ENCODE measurements around the gene DCX. TPM values are rescaled to one million over a fixed set of nuclear protein-coding genes. Genes with fewer than 3 reads are reported as not detected.

DCX gene
- total RNA-seq, 4 donors from 2014 or later, result not detected

DNA sequence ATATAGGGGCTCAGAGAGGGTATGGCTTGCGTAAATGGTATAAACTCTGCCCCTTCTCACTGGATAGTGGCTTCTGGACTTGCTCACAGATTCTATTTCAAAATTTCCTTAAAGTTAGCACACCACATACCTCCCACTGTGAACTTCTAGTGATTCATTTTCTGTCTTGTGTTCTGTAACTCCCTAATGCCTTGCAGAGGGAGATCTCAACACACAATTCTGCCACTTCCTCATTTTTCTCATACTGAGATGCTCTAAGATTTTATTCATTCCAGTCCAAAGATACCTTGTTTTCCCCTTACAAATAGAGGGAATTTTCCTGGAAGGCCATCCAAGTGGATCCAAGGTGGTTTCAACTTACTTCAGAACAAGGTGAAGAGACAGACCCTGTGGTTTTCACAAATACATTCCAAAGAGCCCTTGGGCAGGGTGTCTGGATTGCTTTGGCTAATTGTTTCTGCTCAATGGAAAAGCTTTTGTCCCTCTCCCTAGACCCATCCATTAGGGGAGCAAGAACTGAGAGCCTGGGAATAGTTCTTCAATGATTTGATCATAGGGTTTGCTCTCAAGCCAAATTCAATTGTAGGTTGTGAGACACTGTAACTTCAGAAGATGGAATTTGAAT, 89.6 kb downstream of the DCX start:
- no peak for TF ChIP-seq CTCF (IDR thresholded peaks at IDR 0.05; ENCODE audit: low read depth)

DNA sequence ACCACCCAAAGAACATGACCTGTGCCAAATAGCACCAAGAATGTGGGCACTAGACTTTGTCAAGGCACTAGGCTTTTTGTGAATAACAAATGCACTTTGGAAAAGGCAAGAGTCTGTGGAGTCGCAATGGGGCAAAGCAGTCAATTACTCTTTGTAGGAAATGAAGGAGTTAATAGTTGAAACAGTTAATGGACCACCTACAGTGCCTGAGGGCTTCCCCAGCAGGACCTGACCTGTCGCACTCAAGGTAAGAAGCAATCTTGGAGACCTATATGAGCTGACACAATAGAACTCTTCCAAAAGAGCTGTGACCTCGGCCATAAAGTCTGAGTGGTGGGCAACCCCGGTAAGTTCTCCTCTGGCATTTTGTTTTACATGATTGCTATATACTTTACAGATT, 92.5 kb downstream of the DCX start:
- TF ChIP-seq CTCF (IDR thresholded peaks at IDR 0.05; ENCODE audit: low read depth), result no peak

DNA sequence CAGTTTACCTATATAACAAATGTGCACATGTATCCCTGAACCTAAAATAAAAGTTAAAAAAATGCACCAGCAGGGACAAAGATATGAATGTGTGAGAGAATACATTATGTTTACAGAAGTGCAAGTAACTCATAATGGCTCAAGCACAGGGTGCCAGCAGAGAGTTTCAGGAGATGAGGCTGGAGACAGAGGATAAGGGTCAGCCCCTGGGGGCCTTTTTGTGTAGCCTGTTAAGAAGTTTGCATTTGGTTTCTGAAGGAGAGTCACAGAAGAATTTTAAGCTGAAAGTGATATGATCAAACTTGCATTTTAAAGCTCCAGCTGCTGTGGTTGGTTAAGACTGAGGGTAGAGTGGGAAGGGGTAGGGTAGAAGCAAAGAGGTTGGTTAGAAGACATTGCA, 93.1 kb downstream of the DCX start:
- no peak for TF ChIP-seq CTCF (IDR thresholded peaks at IDR 0.05; ENCODE audit: low read depth)

GRCh38 chrX:111309083-111309482, 102.9 kb downstream of the DCX start:
- no peak for TF ChIP-seq CTCF (IDR thresholded peaks at IDR 0.05; ENCODE audit: low read depth)

DNA sequence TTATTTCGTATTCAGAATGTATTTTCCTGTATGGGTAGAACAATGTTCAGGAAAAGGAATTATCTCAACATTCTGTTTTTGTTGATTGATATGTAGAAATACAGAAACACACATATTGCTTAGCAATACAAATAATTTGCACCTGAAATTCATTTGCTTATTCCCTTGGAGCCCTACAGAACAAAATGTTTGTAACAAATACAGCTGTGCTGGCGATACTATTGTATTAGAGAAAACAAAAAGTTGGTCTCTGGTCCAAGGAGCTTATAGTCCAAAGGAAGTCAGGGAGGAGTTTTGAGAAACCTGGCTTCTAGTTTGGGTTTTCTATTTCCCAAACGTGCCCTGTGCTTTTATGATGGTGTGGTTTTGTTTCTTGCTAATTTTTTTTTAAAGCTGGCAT, 104.0 kb downstream of the DCX start:
- no peak for TF ChIP-seq CTCF (IDR thresholded peaks at IDR 0.05; ENCODE audit: low read depth)

DNA sequence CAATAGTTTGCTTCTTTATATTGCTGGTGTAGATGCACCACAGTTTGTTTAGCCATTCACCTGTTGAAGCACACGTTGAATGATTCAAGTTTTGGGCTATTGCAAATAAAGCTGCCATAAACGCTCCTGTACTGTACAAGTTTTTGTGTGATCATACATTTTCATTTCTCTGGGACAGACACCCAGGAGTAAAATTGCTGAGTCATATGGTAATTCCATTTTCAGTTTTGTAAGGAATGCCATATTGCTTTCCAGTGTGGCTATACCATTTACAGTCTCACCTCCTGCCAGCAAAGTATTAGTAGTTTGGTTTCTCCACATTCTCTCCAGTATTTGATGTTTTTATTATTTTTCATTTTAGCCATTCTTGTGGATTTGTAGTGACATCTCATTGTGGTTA, 109.7 kb downstream of the DCX start:
- TF ChIP-seq CTCF (IDR thresholded peaks at IDR 0.05; ENCODE audit: low read depth), result no peak

DNA sequence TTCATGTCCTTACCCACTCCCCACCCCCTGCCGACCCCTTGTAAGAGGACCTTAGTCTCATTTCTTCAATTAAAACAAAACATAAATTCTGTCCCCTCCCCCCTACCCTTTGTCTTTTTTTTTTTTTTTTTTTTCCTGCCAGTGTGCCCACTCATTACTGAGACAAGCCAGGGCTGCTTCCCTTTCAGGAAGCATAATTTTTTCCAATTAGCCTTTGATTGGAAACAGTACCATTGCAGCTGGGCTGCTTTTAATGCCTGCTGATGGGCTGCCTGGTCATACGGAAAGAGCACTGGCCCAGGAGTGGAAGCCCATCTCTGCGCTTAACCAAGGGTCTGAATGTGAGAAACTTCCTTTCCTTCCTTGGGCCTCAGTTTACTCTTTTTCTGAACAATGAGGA, 123.2 kb downstream of the DCX start:
- no peak for TF ChIP-seq CTCF (IDR thresholded peaks at IDR 0.05; ENCODE audit: low read depth)

Data from subcutaneous adipose tissue (tissue), 4 donors.